Measurements from ENCODE around the gene MISFA.
"Not testable (repeated sequence)": the region's sequence is repeated elsewhere in the genome, so short reads cannot be mapped to it uniquely, and the experiment has no call there.

The MISFA gene

GRCh38 chr11:18578975-18579598 lies 20.5 kb upstream of the MISFA start:
- Mint-ChIP-seq H3K36me3 (ENCODE audit: low read depth) (peaks cover 14% of the 10 kb centered on the region), H3K27ac (no peak overlapping the region), H3K9me3 (no peaks in the 10 kb centered on the region), H3K4me1 (no peaks in the 10 kb centered on the region), H3K4me3 (no peak overlapping the region), H3K27me3 (ENCODE audit: low read depth) (no peaks in the 10 kb centered on the region)
- TF ChIP-seq CTCF (IDR thresholded peaks at IDR 0.05; ENCODE audit: unreplicated experiment in 3 of 3), result no peak

- H3K36me3 Mint-ChIP-seq (ENCODE audit: low read depth), result peaks cover 14% of the 10 kb centered on the region
- TF ChIP-seq CTCF (IDR thresholded peaks at IDR 0.05; ENCODE audit: unreplicated experiment in 3 of 3), result no peak
- H3K27me3 Mint-ChIP-seq (ENCODE audit: low read depth), result no peaks in the 10 kb centered on the region
- H3K4me3 Mint-ChIP-seq, result no peak overlapping the region
- no peaks in the 10 kb centered on the region for H3K9me3 Mint-ChIP-seq
- no peak overlapping the region for H3K27ac Mint-ChIP-seq
- no peaks in the 10 kb centered on the region for H3K4me1 Mint-ChIP-seq
These were observed 19.3 kb upstream of the MISFA start for GRCh38 chr11:18580113-18580766.

- H3K4me1 Mint-ChIP-seq, result no peaks in the 10 kb centered on the region
- peaks cover 6% of the 10 kb centered on the region for H3K36me3 Mint-ChIP-seq (ENCODE audit: low read depth)
- no peak overlapping the region for H3K27ac Mint-ChIP-seq
- no peak for TF ChIP-seq CTCF (IDR thresholded peaks at IDR 0.05; ENCODE audit: unreplicated experiment in 3 of 3)
- no peak overlapping the region for H3K4me3 Mint-ChIP-seq
- no peaks in the 10 kb centered on the region for H3K27me3 Mint-ChIP-seq (ENCODE audit: low read depth)
- H3K9me3 Mint-ChIP-seq, result no peaks in the 10 kb centered on the region
These were observed 17.8 kb upstream of the MISFA start for GRCh38 chr11:18581825-18582224.

GRCh38 chr11:18588297-18589252 lies 11.0 kb upstream of the MISFA start, which contains the start of gene UEVLD:
Gene UEVLD, minus strand, starts transcription at chr11:18588734. Its CDS starts 80 bp downstream, at chr11:18588654.
- H3K4me1 Mint-ChIP-seq, result peaks cover 4% of the 10 kb centered on the region
- no peak within 1 kb of the TSS for H3K27ac Mint-ChIP-seq
- H3K4me3 Mint-ChIP-seq, result no peak within 1 kb of the TSS
- no peaks in the 10 kb centered on the region for H3K27me3 Mint-ChIP-seq (ENCODE audit: low read depth)
- no peaks in the 10 kb centered on the region for H3K9me3 Mint-ChIP-seq
- H3K36me3 Mint-ChIP-seq (ENCODE audit: low read depth), result no peaks in the 10 kb centered on the region
- TF ChIP-seq CTCF (IDR thresholded peaks at IDR 0.05; ENCODE audit: unreplicated experiment in 3 of 3), result no peak

GRCh38 chr11:18590571-18590970 lies 9.0 kb upstream of the MISFA start:
- H3K4me3 Mint-ChIP-seq, result no peak overlapping the region

GRCh38 chr11:18594088-18594487 lies 5.5 kb upstream of the MISFA start:
- H3K36me3 Mint-ChIP-seq (ENCODE audit: low read depth), result peaks cover 23% of the 10 kb centered on the region
- H3K27me3 Mint-ChIP-seq (ENCODE audit: low read depth); H3K4me3 Mint-ChIP-seq; H3K9me3 Mint-ChIP-seq; H3K4me1 Mint-ChIP-seq; H3K27ac Mint-ChIP-seq: not testable (repeated sequence)

More at GRCh38 chr11:18590571-18590970, 9.0 kb upstream of the MISFA start:
- H3K36me3 Mint-ChIP-seq (ENCODE audit: low read depth), result peaks cover 4% of the 10 kb centered on the region
- peak overlapping the region in 1 of 3 experiments; percentile 21 for H3K27ac Mint-ChIP-seq
- no peaks in the 10 kb centered on the region for H3K9me3 Mint-ChIP-seq
- peaks cover 4% of the 10 kb centered on the region for H3K4me1 Mint-ChIP-seq
- no peaks in the 10 kb centered on the region for H3K27me3 Mint-ChIP-seq (ENCODE audit: low read depth)
- no peak for TF ChIP-seq CTCF (IDR thresholded peaks at IDR 0.05; ENCODE audit: unreplicated experiment in 3 of 3)

Measured in nephron (organoid).